ENCODE results near the gene TM4SF18.
"Not testable (repeated sequence)": the region's sequence is repeated elsewhere in the genome, so short reads cannot be mapped to it uniquely, and the experiment has no call there.

Gene TM4SF18

GRCh38 chr3:149368201-149368673 lies 34.8 kb upstream of the TM4SF18 start:
- DNase-seq: no peak

GRCh38 chr3:149366941-149367840 lies 33.8 kb upstream of the TM4SF18 start:
- no peak for DNase-seq

DNA sequence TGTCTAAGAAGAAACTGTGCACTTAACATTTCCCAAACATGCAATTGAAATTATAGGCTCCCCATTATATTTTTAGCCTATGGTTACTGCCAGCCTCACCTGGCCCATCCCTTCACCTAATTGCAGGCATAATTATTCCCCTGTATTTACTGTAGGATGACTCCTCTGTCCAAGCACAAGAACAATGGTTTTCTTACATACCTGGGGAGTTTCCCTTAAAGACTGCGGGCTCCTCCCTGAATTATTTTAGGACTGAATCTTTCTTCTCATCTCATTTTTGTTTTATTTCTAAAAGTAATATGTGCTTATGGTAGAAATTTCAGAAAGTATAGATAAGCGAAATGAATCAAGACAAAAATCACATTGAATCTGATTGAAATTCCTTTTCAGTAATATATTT lies 32.6 kb upstream of the TM4SF18 start:
- no peak for DNase-seq

- DNase-seq: no peak
Observed at GRCh38 chr3:149364624-149365023, 31.2 kb upstream of the TM4SF18 start.

GRCh38 chr3:149363053-149363452 lies 29.6 kb upstream of the TM4SF18 start:
- DNase-seq: no peak

DNA sequence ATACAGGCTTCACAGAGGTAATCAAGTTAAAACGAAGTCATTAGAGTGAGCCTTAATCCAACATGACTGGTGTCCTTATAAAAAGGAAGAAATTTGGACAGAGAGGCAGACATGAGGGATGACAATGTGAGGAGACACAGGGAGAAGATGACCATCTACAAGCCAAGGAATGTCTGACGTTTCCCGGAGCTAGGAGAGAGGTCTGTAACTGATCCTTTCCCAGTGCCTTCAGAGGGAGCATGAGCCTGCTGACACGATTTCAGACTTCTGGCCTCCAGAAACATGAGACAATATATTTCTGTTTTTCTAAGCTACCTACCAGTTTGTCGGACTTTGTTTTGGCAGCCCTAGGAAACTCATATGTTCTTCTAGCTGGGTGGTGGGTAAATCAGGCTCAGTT lies 28.9 kb upstream of the TM4SF18 start:
- DNase-seq: no peak

- DNase-seq: no peak
Observed at GRCh38 chr3:149356630-149357029, 23.2 kb upstream of the TM4SF18 start.

DNA sequence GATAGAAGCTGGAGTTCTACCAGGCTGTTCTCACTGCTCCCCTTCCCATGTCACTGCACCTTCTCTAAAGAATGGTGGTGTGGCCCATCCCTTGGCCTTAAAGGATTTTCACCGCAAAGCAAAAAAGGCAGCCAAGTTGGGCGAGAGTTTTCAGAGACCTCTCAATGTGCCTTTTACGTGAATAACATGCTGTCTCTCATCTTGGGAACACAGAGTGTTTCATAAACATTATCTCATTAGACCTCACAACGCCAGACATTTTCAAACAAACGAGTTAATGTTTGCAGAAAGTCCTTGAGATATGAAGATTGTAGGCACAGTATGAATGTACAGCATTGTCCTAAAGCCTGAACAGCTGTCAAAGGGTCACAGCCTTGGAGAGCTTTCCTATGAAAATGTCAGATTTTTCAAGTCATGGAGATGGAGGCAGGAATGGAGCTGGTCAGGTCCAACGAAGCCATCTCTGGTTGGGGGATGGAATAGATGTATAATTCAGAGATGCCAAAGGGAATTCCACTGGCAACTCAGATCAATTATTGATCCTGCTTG lies 22.7 kb upstream of the TM4SF18 start:
- DNase-seq: no peak

- no peak for DNase-seq
Observed at GRCh38 chr3:149353581-149354184, 20.2 kb upstream of the TM4SF18 start.

DNA sequence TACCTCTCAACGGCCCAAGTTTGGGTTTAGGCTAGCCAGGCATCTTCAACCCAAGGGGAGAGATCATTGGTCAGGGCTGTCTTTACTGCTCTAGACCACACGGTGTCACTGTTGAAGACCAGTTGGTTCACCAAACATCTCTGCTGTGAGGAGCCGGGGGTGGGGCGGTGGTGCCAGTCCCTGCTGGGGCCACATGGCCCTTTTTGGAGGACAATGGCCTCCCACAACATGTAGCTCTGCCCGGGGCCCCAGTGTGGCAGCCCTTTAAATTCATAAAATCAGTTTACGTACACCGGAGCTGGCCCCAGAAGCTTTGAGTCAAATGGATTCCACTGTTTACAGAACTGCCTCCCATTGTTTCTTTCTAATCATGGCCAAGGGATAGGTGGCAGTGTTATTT lies 19.1 kb upstream of the TM4SF18 start:
- DNase-seq: no peak

GRCh38 chr3:149343951-149344350 lies 10.5 kb upstream of the TM4SF18 start:
- DNase-seq: no peak

GRCh38 chr3:149342413-149343380 lies 9.3 kb upstream of the TM4SF18 start:
- DNase-seq: no peak

- DNase-seq: no peak
Observed at GRCh38 chr3:149340310-149340933, 7.0 kb upstream of the TM4SF18 start.

GRCh38 chr3:149339931-149340309 lies 6.5 kb upstream of the TM4SF18 start:
- no peak for DNase-seq

DNA sequence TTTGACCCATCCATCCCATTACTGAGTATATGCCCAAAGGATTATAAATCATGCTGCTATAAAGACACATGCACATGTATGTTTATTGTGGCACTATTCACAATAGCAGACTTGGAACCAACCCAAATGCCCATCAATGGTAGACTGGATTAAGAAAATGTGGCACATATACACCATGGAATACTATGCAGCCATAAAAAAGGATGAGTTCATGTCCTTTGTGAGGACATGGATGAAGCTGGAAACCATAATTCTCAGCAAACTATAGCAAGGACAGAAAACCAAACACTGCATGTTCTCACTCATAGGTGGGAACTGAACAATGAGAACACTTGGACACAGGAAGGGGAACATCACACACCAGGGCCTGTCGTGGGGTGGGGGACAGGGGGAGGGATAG lies 4.0 kb upstream of the TM4SF18 start:
- not testable (repeated sequence) for DNase-seq

GRCh38 chr3:149336925-149337324 lies 3.5 kb upstream of the TM4SF18 start:
- DNase-seq: no peak

- DNase-seq: no peak
Observed at GRCh38 chr3:149332771-149333170, 665 bp downstream of the TM4SF18 start.

GRCh38 chr3:149332227-149332765 lies 1.1 kb downstream of the TM4SF18 start:
- no peak for DNase-seq

DNA sequence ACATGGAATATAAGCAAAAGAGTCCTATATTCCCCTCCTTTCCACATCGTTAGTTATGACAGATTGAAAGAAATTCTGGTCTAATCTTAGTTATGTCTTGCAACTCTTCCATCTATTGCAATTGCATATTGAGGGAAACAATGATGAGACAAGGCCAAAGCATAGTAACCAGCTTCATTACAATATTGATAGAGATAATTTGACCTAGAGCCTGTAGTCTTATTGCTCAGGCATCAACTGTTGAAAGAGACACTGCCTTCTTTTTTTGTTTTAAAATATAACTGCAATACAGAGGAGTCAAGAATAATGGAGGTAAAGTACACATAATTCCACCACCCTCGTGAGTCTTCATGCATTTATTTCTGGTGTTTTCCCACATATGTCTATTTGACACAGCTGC lies 2.0 kb downstream of the TM4SF18 start:
- no peak for DNase-seq

DNA sequence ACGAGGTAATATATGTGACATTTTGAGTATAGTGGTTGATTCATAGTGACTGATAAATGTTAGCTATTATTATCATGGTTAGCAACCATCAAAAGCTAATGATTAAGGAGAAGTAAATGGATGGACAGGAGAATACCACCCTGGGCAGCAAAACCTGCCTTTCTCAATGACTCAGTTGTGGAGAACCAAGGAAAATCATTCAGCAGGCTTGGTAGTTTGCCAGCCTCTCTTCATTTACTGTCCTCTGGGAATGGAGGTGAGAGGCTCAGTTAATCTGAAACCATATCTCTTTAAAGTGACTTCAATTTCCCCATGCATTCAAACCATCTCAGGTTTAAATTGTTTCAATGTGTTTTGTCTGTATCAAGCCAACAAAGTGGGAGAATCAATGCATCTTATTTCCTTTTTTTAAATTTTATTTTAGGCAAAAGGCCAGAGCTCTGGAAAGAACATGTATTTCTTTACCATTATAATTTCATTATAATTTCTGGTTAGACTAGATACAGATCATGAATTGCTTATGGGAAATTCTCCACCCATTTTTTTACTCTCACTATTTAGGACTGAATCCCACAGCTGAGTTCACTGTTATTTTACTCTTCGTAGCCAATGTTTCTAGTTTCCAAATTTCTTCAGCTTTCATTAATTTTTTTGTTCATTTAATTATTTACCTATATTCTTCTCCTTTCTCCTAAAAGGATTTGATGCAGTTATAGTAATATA lies 2.7 kb downstream of the TM4SF18 start:
- DNase-seq: no peak

GRCh38 chr3:149327156-149327555 lies 6.3 kb downstream of the TM4SF18 start:
- no peak for DNase-seq
